Measurements from ENCODE around the gene FBXL13.
A peak's percentile ranks its signal among the peaks of the same experiment; 100 is the strongest.

The FBXL13 gene

GRCh38 chr7:102832674-102833073 lies 241.9 kb downstream of the FBXL13 start:
- no peak overlapping the region for H3K27ac Mint-ChIP-seq
- no peaks in the 10 kb centered on the region for H3K27me3 Mint-ChIP-seq
- H3K9me3 Mint-ChIP-seq = no peaks in the 10 kb centered on the region
- no peak overlapping the region for H3K4me3 Mint-ChIP-seq
- no peak for DNase-seq
- H3K36me3 Mint-ChIP-seq (ENCODE audit: low read depth) = peaks cover 28% of the 10 kb centered on the region
- peaks cover 19% of the 10 kb centered on the region for H3K4me1 Mint-ChIP-seq (ENCODE audit: low read depth)

- no peak overlapping the region for H3K27ac Mint-ChIP-seq
- no peaks in the 10 kb centered on the region for H3K27me3 Mint-ChIP-seq
- H3K4me1 Mint-ChIP-seq (ENCODE audit: low read depth) = peaks cover 9% of the 10 kb centered on the region
- H3K36me3 Mint-ChIP-seq (ENCODE audit: low read depth) = peaks cover 31% of the 10 kb centered on the region
- no peak overlapping the region for H3K4me3 Mint-ChIP-seq
- no peaks in the 10 kb centered on the region for H3K9me3 Mint-ChIP-seq
- no peak for DNase-seq
These were observed 244.4 kb downstream of the FBXL13 start for GRCh38 chr7:102830197-102830596.

GRCh38 chr7:102829075-102829474 lies 245.5 kb downstream of the FBXL13 start:
- Mint-ChIP-seq H3K27ac (no peak overlapping the region), H3K4me1 (ENCODE audit: low read depth) (peaks cover 1% of the 10 kb centered on the region), H3K36me3 (ENCODE audit: low read depth) (peaks cover 31% of the 10 kb centered on the region), H3K27me3 (no peaks in the 10 kb centered on the region), H3K4me3 (no peak overlapping the region), H3K9me3 (no peaks in the 10 kb centered on the region)
- DNase-seq = no peak

GRCh38 chr7:102828286-102828685 lies 246.3 kb downstream of the FBXL13 start:
- H3K9me3 Mint-ChIP-seq = no peaks in the 10 kb centered on the region
- H3K36me3 Mint-ChIP-seq (ENCODE audit: low read depth) = peaks cover 33% of the 10 kb centered on the region
- no peak overlapping the region for H3K27ac Mint-ChIP-seq
- no peak for DNase-seq
- no peaks in the 10 kb centered on the region for H3K27me3 Mint-ChIP-seq
- no peak overlapping the region for H3K4me3 Mint-ChIP-seq
- H3K4me1 Mint-ChIP-seq (ENCODE audit: low read depth) = peaks cover 1% of the 10 kb centered on the region

GRCh38 chr7:102823390-102824119 lies 251.0 kb downstream of the FBXL13 start:
- H3K36me3 Mint-ChIP-seq (ENCODE audit: low read depth) = peaks cover 33% of the 10 kb centered on the region
- DNase-seq = no peak
- H3K4me3 Mint-ChIP-seq = no peak overlapping the region
- H3K9me3 Mint-ChIP-seq = no peaks in the 10 kb centered on the region
- H3K27me3 Mint-ChIP-seq = no peaks in the 10 kb centered on the region
- H3K4me1 Mint-ChIP-seq (ENCODE audit: low read depth) = no peaks in the 10 kb centered on the region
- H3K27ac Mint-ChIP-seq = no peak overlapping the region

GRCh38 chr7:102821994-102822747 lies 252.4 kb downstream of the FBXL13 start:
- no peak overlapping the region for H3K4me3 Mint-ChIP-seq
- no peak overlapping the region for H3K27ac Mint-ChIP-seq
- peaks cover 26% of the 10 kb centered on the region for H3K36me3 Mint-ChIP-seq (ENCODE audit: low read depth)
- no peaks in the 10 kb centered on the region for H3K9me3 Mint-ChIP-seq
- no peak for DNase-seq
- H3K27me3 Mint-ChIP-seq = no peaks in the 10 kb centered on the region
- no peaks in the 10 kb centered on the region for H3K4me1 Mint-ChIP-seq (ENCODE audit: low read depth)

- Mint-ChIP-seq H3K4me1 (ENCODE audit: low read depth) (peaks cover 3% of the 10 kb centered on the region), H3K27ac (no peak overlapping the region), H3K9me3 (no peaks in the 10 kb centered on the region), H3K27me3 (no peaks in the 10 kb centered on the region), H3K36me3 (ENCODE audit: low read depth) (peaks cover 20% of the 10 kb centered on the region), H3K4me3 (no peak overlapping the region)
- no peak for DNase-seq
These were observed 255.4 kb downstream of the FBXL13 start for GRCh38 chr7:102819151-102819550.

GRCh38 chr7:102817616-102818573 lies 256.7 kb downstream of the FBXL13 start:
- H3K9me3 Mint-ChIP-seq = no peaks in the 10 kb centered on the region
- H3K36me3 Mint-ChIP-seq (ENCODE audit: low read depth) = peaks cover 20% of the 10 kb centered on the region
- no peak overlapping the region for H3K4me3 Mint-ChIP-seq
- DNase-seq = no peak
- H3K27me3 Mint-ChIP-seq = no peaks in the 10 kb centered on the region
- no peak overlapping the region for H3K27ac Mint-ChIP-seq
- peaks cover 15% of the 10 kb centered on the region for H3K4me1 Mint-ChIP-seq (ENCODE audit: low read depth)

- peaks cover 15% of the 10 kb centered on the region for H3K4me1 Mint-ChIP-seq (ENCODE audit: low read depth)
- H3K36me3 Mint-ChIP-seq (ENCODE audit: low read depth) = peaks cover 18% of the 10 kb centered on the region
- no peak overlapping the region for H3K4me3 Mint-ChIP-seq
- H3K27me3 Mint-ChIP-seq = no peaks in the 10 kb centered on the region
- no peak for DNase-seq
- peak overlapping the region; percentile 84 for H3K27ac Mint-ChIP-seq
- H3K9me3 Mint-ChIP-seq = no peaks in the 10 kb centered on the region
These were observed 260.5 kb downstream of the FBXL13 start for GRCh38 chr7:102814025-102814471.

GRCh38 chr7:102813191-102814024 lies 261.2 kb downstream of the FBXL13 start:
- peak overlapping the region; percentile 84 for H3K27ac Mint-ChIP-seq

GRCh38 chr7:102811942-102812678 lies 262.5 kb downstream of the FBXL13 start:
- peaks cover 15% of the 10 kb centered on the region for H3K4me1 Mint-ChIP-seq (ENCODE audit: low read depth)
- no peaks in the 10 kb centered on the region for H3K27me3 Mint-ChIP-seq
- H3K9me3 Mint-ChIP-seq = no peaks in the 10 kb centered on the region
- no peak overlapping the region for H3K27ac Mint-ChIP-seq
- no peak for DNase-seq
- no peak overlapping the region for H3K4me3 Mint-ChIP-seq
- H3K36me3 Mint-ChIP-seq (ENCODE audit: low read depth) = peaks cover 23% of the 10 kb centered on the region

More at GRCh38 chr7:102813191-102814024, 261.2 kb downstream of the FBXL13 start:
- no peak overlapping the region for H3K4me3 Mint-ChIP-seq
- H3K27me3 Mint-ChIP-seq = no peaks in the 10 kb centered on the region
- H3K36me3 Mint-ChIP-seq (ENCODE audit: low read depth) = peaks cover 23% of the 10 kb centered on the region
- peaks cover 15% of the 10 kb centered on the region for H3K4me1 Mint-ChIP-seq (ENCODE audit: low read depth)
- no peak for DNase-seq
- H3K9me3 Mint-ChIP-seq = no peaks in the 10 kb centered on the region

- H3K4me1 Mint-ChIP-seq (ENCODE audit: low read depth) = peaks cover 15% of the 10 kb centered on the region
- H3K27ac Mint-ChIP-seq = no peak overlapping the region
- no peak for DNase-seq
- peaks cover 23% of the 10 kb centered on the region for H3K36me3 Mint-ChIP-seq (ENCODE audit: low read depth)
- H3K4me3 Mint-ChIP-seq = no peak overlapping the region
- H3K9me3 Mint-ChIP-seq = no peaks in the 10 kb centered on the region
- H3K27me3 Mint-ChIP-seq = no peaks in the 10 kb centered on the region
These were observed 263.7 kb downstream of the FBXL13 start for GRCh38 chr7:102810916-102811315.

GRCh38 chr7:102806613-102807012 lies 268.0 kb downstream of the FBXL13 start:
- H3K4me3 Mint-ChIP-seq = no peak overlapping the region
- no peaks in the 10 kb centered on the region for H3K4me1 Mint-ChIP-seq (ENCODE audit: low read depth)
- peaks cover 14% of the 10 kb centered on the region for H3K36me3 Mint-ChIP-seq (ENCODE audit: low read depth)
- DNase-seq = no peak
- H3K27me3 Mint-ChIP-seq = no peaks in the 10 kb centered on the region
- H3K9me3 Mint-ChIP-seq = peaks cover 9% of the 10 kb centered on the region
- no peak overlapping the region for H3K27ac Mint-ChIP-seq
